ENCODE measurements around the gene UNC119. TPM values are rescaled to one million over a fixed set of nuclear protein-coding genes. Genes with fewer than 3 reads are reported as not detected.

The UNC119 gene
- total RNA-seq, 1 donor from 2014 or later = 59.1 TPM

- H3K9me3 Mint-ChIP-seq = no peaks in the 10 kb centered on the region
- H3K4me1 Mint-ChIP-seq = no peaks in the 10 kb centered on the region
- H3K36me3 Mint-ChIP-seq (ENCODE audit: low read depth) = no peaks in the 10 kb centered on the region
- peaks cover 4% of the 10 kb centered on the region for H3K27me3 Mint-ChIP-seq (ENCODE audit: low read depth)
- DNase-seq (ENCODE audit: low read depth, low spot score) = no peak
- no peak overlapping the region for H3K27ac Mint-ChIP-seq (ENCODE audit: unreplicated experiment)
- TF ChIP-seq, protein P1, sequence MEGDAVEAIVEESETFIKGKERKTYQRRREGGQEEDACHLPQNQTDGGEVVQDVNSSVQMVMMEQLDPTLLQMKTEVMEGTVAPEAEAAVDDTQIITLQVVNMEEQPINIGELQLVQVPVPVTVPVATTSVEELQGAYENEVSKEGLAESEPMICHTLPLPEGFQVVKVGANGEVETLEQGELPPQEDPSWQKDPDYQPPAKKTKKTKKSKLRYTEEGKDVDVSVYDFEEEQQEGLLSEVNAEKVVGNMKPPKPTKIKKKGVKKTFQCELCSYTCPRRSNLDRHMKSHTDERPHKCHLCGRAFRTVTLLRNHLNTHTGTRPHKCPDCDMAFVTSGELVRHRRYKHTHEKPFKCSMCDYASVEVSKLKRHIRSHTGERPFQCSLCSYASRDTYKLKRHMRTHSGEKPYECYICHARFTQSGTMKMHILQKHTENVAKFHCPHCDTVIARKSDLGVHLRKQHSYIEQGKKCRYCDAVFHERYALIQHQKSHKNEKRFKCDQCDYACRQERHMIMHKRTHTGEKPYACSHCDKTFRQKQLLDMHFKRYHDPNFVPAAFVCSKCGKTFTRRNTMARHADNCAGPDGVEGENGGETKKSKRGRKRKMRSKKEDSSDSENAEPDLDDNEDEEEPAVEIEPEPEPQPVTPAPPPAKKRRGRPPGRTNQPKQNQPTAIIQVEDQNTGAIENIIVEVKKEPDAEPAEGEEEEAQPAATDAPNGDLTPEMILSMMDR (conservative IDR thresholded peaks at IDR 0.05) = no peak
- no peak overlapping the region for H3K4me3 Mint-ChIP-seq
Observed at GRCh38 chr17:28538296-28538895, 14.0 kb downstream of the UNC119 start.

DNA sequence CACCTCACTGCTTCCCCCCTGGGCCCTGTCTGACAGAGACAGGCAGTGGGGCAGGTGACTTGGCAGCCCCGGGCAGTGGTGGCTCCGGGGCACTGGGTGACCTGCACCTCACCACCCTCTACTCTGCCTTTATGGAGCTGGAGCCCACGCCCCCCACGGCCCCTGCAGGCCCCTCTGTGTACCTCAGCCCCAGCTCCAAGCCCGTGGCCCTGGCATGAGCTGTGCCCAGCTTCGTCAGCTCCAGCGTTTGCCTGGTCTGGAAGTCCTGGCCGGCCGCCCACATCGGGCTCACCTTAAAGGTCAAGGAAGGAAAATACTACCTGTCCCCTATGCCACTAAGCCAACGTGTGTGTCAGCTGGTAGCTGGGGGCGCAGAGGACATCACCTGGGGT lies 15.2 kb downstream of the UNC119 start:
- DNase-seq (ENCODE audit: low read depth, low spot score) = no peak
- TF ChIP-seq, protein P1 (conservative IDR thresholded peaks at IDR 0.05) = no peak
- Mint-ChIP-seq H3K27ac (ENCODE audit: unreplicated experiment) (no peak overlapping the region), H3K9me3 (no peaks in the 10 kb centered on the region), H3K4me1 (no peaks in the 10 kb centered on the region), H3K4me3 (no peak overlapping the region), H3K36me3 (ENCODE audit: low read depth) (no peaks in the 10 kb centered on the region), H3K27me3 (ENCODE audit: low read depth) (peaks cover 4% of the 10 kb centered on the region)

DNA sequence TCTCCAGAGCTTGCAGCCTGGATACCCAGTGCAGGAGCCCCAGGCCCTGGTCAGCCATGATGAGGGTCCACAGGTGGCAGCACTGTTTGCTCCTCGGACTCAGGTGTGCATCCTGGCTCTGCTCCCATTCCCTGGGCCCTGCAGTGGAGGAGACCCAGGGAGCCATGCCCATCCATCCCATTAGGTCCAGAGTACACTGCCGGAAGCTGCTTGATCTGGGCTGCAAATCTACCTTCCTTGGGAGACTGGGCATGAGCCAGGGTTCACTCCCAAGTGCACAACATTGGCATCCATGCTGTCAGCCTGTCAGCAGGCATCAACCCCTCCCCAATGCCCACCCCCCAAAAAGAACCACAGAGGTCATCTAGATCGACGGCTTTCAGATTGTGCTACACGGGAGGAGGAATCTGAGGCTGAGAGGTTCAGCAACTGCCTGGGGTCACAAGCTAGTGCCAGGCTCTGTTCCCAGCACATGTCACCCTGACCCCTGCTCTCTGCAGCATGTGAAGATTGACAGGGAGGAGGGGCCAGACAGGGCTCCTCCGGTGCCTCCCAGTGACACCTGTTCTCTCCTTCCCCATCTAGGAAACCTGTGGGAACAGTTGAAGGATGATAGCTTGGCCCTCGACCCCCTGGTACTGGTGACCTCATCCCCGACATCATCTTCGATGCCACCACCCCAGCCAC lies 15.7 kb downstream of the UNC119 start:
- no peak overlapping the region for H3K27ac Mint-ChIP-seq (ENCODE audit: unreplicated experiment)
- TF ChIP-seq, protein P1 (conservative IDR thresholded peaks at IDR 0.05) = no peak
- H3K9me3 Mint-ChIP-seq = no peaks in the 10 kb centered on the region
- no peaks in the 10 kb centered on the region for H3K4me1 Mint-ChIP-seq
- H3K27me3 Mint-ChIP-seq (ENCODE audit: low read depth) = peaks cover 4% of the 10 kb centered on the region
- no peak overlapping the region for H3K4me3 Mint-ChIP-seq
- H3K36me3 Mint-ChIP-seq (ENCODE audit: low read depth) = no peaks in the 10 kb centered on the region
- no peak for DNase-seq (ENCODE audit: low read depth, low spot score)

GRCh38 chr17:28534740-28535375 lies 17.6 kb downstream of the UNC119 start:
- Mint-ChIP-seq H3K36me3 (ENCODE audit: low read depth) (no peaks in the 10 kb centered on the region), H3K27me3 (ENCODE audit: low read depth) (peaks cover 4% of the 10 kb centered on the region), H3K4me3 (no peak overlapping the region), H3K9me3 (no peaks in the 10 kb centered on the region), H3K4me1 (no peaks in the 10 kb centered on the region), H3K27ac (ENCODE audit: unreplicated experiment) (no peak overlapping the region)
- no peak for DNase-seq (ENCODE audit: low read depth, low spot score)
- TF ChIP-seq, protein P1 (conservative IDR thresholded peaks at IDR 0.05) = no peak

GRCh38 chr17:28533091-28533807 lies 19.2 kb downstream of the UNC119 start:
- H3K36me3 Mint-ChIP-seq (ENCODE audit: low read depth) = no peaks in the 10 kb centered on the region
- DNase-seq (ENCODE audit: low read depth, low spot score) = no peak
- no peaks in the 10 kb centered on the region for H3K9me3 Mint-ChIP-seq
- H3K4me3 Mint-ChIP-seq = no peak overlapping the region
- no peaks in the 10 kb centered on the region for H3K4me1 Mint-ChIP-seq
- H3K27ac Mint-ChIP-seq (ENCODE audit: unreplicated experiment) = peak overlapping the region; percentile 57
- TF ChIP-seq, protein P1 (conservative IDR thresholded peaks at IDR 0.05) = no peak
- H3K27me3 Mint-ChIP-seq (ENCODE audit: low read depth) = peaks cover 4% of the 10 kb centered on the region

Measured in neural crest cell (in vitro differentiated cells).